Ureter (tissue), 1 donor: Measurements from ENCODE around the gene AKAP11. TPM values are rescaled to one million over a fixed set of nuclear protein-coding genes. Genes with fewer than 3 reads are reported as not detected.

Experiments used
- DNase-seq: peaks from one replicate; pipeline ENCODE4 v3.0.0-alpha.2; 2020; ENCODE audit warnings: low spot score
- total RNA-seq: library from RNA; stranded (reverse); gene quantifications from one replicate; pipeline ENCODE4 v1.2.4, GENCODE V29; 2023
- donor health status: DM: yes; HTN: yes; CAD: no.

AKAP11 gene
- total RNA-seq, 1 donor from 2014 or later: 46.6 TPM

DNA sequence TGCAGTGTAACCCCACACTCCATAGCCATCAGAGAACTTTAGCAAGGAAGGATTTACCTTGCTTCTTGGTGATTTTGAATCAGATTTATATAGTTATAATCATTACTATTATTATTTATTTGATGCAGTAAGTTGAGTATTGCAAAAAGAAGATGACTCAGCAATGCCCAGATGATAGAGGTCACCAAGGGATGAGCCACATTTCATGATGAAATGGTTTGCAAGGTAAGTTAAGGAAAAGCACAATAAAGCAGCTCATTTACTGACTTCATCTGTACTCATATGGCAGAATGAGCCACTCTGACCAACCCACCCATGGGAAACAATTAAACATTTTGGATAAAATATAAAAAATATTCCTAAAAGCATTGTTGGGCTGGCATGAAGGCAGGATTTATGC is 59.1 kb downstream of the AKAP11 start:
- DNase-seq: no peak

DNA sequence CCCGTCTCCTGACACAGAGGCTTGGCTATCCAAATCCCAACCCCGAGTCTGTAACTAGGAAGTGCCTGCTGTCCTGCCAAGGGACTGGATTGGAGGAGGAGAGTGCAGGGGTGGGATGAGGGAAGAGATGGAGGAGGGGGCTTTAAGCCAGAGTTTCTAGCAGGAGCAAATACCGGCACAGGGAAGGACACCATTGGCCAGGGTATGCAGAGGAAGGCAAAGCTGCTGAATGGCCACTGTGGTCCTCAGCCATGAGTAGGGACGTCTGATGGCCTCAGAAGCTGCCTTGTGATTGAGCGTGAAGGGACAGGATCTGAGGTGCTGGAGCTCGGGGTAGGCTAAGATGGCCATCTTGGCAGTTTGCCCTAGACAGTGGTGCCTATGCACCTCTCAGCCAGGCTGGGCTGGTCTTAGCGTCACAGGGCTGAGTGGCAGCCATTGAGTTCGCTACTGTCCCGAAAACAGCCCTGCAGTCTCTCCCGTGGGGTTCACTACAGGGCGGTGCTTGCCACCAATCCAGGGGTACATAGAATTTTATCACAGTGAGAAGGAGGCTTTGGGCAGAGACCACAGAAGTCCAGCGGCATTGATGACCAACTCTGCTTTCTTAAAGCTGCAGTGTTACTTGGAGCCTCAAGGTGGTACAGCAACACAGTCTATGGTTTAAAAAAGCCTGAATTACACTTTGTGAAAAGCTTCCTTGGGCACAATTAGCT is 61.8 kb downstream of the AKAP11 start:
- no peak for DNase-seq

DNA sequence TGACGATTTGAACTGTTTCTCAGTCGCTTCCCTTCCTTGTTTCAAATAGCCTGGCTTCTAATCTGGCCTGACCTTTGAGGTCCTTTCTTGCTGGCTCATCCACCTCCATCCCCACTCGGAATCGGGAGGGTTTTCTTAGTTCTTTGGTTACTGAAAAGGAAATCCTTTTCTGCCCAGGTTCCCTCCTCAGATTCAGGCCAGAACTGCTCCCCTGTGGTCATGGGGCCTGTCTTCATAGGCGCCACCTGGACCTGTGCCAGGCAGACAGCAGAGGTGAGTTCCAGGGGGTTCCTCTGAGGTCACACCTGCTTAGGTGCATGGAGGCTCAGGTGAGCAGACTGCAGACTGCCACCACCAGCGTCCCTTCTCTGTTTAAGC is 62.4 kb downstream of the AKAP11 start:
- no peak for DNase-seq

DNA sequence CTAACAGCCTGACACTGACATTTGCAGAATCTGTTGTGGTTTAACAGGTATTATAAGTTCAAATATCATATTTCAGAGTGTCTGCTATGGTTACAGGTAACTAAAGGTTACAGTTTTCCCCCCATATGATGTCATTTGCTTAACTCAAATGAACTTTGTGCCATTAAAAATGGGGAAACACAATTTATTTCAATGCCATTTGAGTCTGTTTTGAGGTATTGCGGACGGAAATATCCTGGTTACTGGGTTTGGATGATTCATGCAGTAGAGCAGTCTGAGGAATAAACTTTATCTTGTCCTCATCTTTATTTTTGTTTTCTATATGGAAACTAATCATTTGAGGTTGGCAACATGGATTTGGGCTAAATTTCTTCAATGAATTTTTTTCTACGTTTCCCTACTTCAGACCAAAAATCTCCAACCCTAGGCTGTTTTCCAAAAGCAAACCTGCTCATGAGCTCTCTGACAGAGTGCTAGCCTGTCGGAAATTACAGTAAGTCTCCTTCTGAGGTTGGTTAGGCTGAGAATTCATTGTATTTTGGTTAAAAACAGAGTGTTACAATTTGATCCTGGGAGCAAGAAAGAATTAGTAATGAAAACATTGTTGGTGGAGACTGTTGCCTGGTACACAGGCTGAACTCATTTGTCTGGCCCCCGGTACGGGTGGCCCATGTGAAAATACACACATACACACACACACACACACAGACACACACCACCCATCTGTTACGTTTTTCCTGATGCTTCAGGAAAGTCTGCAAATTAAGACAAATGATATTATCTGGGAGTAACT is 66.1 kb downstream of the AKAP11 start:
- no peak for DNase-seq

DNA sequence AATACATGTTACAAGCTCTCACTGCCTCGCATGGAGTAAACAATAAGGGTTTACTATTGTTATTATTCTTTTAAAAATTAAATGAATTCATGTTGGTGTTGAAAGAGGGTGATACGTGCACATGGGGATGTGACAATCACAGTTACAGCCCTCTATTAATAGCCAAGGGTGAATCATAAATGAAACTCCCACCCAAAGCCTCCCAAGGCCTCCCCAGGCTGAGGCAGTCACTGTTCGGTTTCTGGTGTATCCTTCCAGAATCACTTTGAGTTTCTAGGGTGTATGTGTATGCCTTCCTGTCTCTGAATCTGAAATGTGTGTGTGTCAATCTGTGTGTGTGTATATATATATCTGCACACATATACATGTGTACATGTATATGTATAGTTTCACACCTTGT is 73.4 kb downstream of the AKAP11 start:
- no peak for DNase-seq

DNA sequence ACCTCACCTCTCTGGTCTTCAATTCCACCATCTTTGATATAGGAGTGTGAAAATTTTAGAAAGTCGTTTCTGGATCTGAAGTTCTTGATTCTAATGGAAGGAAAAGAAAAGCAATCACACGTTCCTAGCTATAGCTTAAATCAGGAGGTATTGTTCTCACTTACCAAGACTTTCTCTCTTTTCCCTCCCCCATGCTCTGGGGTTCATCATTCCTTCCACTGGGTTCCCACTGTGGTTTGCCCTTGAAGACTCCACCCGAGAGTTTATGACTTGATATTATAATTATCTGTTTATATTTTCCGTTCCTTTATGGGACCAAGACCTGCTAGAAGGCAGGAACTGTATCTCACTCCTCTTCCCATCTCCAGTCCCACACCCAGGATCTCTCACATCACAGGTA is 76.6 kb downstream of the AKAP11 start:
- DNase-seq: no peak

- no peak for DNase-seq
Observed at GRCh38 chr13:42350141-42350540, 78.2 kb downstream of the AKAP11 start.

GRCh38 chr13:42354241-42355091 is 82.5 kb downstream of the AKAP11 start:
- DNase-seq: no peak

DNA sequence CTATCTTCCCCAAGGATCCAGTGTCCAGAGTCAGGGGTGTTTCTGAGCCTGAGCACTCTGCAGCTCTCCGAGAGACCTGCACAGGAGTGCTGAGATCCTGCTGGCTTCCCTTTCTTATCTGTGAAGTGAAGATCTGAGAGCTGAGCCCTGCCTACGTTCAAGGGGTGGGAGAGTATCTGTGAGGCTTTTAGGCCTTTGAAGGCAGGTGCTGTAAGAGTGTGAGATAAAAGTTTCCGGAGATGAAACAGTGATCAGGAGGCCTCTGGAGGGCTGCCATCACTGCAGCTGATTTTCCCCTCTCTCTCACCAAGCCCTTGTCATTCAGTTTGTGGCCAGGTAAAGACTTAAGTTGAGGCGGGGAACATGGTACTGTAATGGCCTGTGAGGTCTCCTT is 83.1 kb downstream of the AKAP11 start:
- DNase-seq: no peak

DNA sequence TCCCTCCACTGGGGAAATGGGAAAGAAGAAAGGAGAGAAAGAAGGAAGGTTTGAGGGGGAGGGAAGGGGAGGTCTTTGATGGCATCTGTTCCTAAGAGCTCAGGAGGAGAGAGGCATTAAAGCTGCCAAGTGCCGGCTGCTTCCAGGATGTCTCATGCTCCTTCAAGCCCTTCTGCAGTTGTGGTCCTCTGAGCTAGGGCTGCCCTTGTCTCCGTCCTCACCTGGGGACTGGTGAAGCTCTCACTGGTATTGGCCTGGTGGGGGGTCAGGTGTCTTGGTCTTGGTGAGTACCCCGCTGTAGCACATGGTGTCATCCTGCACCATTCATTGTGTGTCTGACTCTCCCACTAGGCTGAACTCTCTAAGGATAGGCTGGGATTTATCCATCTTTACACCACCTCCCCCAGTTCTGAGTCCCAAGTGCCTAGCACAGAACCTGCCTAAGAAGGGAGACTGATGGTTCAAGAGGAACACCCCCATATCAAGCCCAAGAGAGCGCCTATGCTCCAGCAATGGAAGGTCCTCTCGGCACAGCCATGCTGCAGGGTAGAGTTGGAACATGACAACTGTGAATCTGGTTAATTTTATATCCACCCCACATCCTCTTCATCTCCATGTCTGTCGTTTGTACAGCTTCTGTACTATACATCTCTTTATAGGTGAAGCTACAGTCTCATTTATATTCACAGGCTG is 83.7 kb downstream of the AKAP11 start:
- DNase-seq: no peak

DNA sequence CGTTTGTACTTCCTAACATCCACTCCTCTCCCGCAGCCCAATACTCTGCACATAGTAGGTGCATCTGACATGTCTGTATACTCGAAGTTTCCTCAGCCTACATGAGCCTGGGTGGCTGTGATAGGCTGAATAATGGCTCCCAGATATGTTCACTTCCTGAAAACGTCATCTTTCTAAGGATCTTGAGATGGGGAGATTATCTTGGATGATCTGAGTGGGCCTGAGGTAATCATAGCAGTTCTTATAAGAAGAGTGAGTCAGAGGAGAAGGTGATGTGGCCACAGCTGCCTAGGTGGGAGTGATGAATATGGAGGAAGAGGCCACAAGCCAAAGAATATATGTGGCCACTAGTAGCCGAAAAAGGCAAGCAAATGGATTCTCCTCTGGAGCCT is 84.2 kb downstream of the AKAP11 start:
- no peak for DNase-seq

DNA sequence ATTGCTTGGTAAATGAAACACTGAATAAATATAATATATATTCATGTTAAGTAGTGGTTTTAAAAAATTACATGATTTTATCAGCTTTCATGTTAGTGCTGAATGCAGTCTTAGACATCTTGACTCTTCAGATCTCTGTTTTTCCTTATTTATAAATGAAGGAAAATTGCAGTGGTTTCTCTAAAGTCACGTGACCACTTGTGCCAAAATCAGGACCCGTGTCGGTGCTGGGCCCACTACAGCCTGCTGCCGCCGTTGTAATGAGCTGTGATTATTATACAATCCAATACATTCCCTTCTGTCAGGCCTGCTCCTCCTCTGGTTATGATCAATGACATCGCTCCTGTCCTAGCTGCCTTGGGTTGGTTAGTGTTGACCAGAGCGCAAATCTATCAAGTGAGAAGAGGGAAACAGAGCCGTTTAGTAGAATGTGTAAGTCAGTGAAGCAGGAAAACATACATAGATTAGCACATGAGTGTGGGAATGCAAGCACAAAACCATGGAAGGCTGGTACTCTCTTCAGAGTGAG is 88.2 kb downstream of the AKAP11 start:
- no peak for DNase-seq

DNA sequence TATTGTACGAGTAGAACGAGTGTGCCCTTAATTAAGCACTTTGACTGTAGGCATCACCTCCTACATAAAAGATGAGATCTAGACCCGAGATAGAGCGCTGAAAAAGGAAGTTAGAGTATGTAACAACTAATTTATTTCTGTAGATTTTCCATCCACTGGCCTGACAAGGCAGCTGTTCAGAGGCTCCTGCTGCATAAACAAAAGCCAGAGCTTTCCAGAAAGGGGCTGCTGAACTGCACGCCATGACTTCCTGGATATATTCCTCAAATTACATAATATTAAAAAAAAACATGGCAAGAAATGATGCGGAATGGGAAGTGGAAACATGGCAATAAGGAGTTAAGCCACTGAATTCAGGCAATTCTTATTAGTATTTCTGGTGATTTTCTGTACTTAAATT is 89.7 kb downstream of the AKAP11 start:
- no peak for DNase-seq

GRCh38 chr13:42363941-42364612 is 92.1 kb downstream of the AKAP11 start:
- no peak for DNase-seq

GRCh38 chr13:42364613-42365000 is 92.7 kb downstream of the AKAP11 start:
- DNase-seq: no peak

GRCh38 chr13:42367831-42368230 is 95.9 kb downstream of the AKAP11 start:
- DNase-seq: no peak

DNA sequence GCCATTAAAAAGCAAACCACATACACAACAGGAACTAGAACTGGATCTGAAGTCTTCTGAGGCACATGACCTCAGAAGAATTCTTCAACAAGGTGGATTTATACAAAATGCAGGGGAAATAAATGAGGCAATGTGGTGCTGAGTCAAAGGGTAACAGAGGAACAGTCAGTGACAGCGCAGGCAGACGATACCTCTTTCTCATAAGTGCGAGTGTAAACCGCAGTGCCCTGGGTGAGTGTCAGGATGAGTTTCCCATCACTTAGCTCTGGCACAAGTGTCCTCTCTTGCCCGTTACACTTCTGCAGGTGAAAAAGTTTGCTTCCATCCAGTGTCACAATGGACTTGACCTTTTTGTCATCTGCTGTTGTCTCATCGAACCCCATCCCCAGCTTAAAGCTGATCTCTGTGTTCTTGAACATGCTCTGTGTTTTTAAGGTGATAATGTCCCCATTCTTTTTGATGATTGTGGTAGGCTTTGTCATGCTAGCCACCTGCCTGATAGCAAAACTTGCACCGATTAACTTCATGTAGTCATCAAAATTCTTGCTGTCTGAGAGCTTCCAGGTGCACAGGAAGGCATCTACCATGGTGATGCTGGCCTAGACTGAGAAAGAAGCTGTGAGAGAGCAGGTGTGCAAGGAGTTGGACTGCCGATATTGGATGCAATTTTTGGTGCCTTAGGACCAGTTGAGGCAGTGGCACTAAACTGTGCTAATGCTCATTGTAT is 97.3 kb downstream of the AKAP11 start:
- DNase-seq: no peak

GRCh38 chr13:42370229-42370628 is 98.3 kb downstream of the AKAP11 start:
- DNase-seq: no peak
